ENCODE data around the gene ZBTB42. TPM values are rescaled to one million over a fixed set of nuclear protein-coding genes. Genes with fewer than 3 reads are reported as not detected.
"Not testable (repeated sequence)": the region's sequence is repeated elsewhere in the genome, so short reads cannot be mapped to it uniquely, and the experiment has no call there.

The ZBTB42 gene
- total RNA-seq, 1 donor from 2014 or later: 3.1 TPM

GRCh38 chr14:104826189-104826860 lies 25.4 kb downstream of the ZBTB42 start:
- peak; percentile 85 for TF ChIP-seq CTCF (IDR thresholded peaks at IDR 0.05)
- H3K4me3 Mint-ChIP-seq (ENCODE audit: unreplicated experiment): peak overlapping the region; percentile 79
- no peaks in the 10 kb centered on the region for H3K27me3 Mint-ChIP-seq (ENCODE audit: unreplicated experiment)
- no peaks in the 10 kb centered on the region for H3K36me3 Mint-ChIP-seq (ENCODE audit: unreplicated experiment)
- peaks cover 19% of the 10 kb centered on the region for H3K4me1 Mint-ChIP-seq (ENCODE audit: unreplicated experiment)
- peaks cover 4% of the 10 kb centered on the region for H3K9me3 Mint-ChIP-seq (ENCODE audit: unreplicated experiment)
- DNase-seq (ENCODE audit: extremely low spot score, unreplicated experiment): peak; percentile 98
- no peak overlapping the region for H3K27ac Mint-ChIP-seq (ENCODE audit: unreplicated experiment)

- no peak overlapping the region for H3K27ac Mint-ChIP-seq (ENCODE audit: unreplicated experiment)
- H3K36me3 Mint-ChIP-seq (ENCODE audit: unreplicated experiment): no peaks in the 10 kb centered on the region
- no peak for DNase-seq (ENCODE audit: extremely low spot score, unreplicated experiment)
- H3K4me1 Mint-ChIP-seq (ENCODE audit: unreplicated experiment): peaks cover 18% of the 10 kb centered on the region
- H3K27me3 Mint-ChIP-seq (ENCODE audit: unreplicated experiment): no peaks in the 10 kb centered on the region
- H3K9me3 Mint-ChIP-seq (ENCODE audit: unreplicated experiment): peaks cover 4% of the 10 kb centered on the region
- TF ChIP-seq CTCF (IDR thresholded peaks at IDR 0.05): no peak
- peak overlapping the region; percentile 68 for H3K4me3 Mint-ChIP-seq (ENCODE audit: unreplicated experiment)
These were observed 25.9 kb downstream of the ZBTB42 start for GRCh38 chr14:104826861-104827176.

GRCh38 chr14:104827177-104828055 lies 26.5 kb downstream of the ZBTB42 start:
- TF ChIP-seq CTCF (IDR thresholded peaks at IDR 0.05): peak; percentile 57
- DNase-seq (ENCODE audit: extremely low spot score, unreplicated experiment): no peak

GRCh38 chr14:104830781-104831180 lies 29.9 kb downstream of the ZBTB42 start:
- TF ChIP-seq CTCF (IDR thresholded peaks at IDR 0.05): no peak
- DNase-seq (ENCODE audit: extremely low spot score, unreplicated experiment): no peak
- Mint-ChIP-seq H3K4me1 (ENCODE audit: unreplicated experiment) (peaks cover 14% of the 10 kb centered on the region), H3K9me3 (ENCODE audit: unreplicated experiment) (no peaks in the 10 kb centered on the region), H3K27ac (ENCODE audit: unreplicated experiment) (no peak overlapping the region), H3K27me3 (ENCODE audit: unreplicated experiment) (no peaks in the 10 kb centered on the region), H3K36me3 (ENCODE audit: unreplicated experiment) (no peaks in the 10 kb centered on the region), H3K4me3 (ENCODE audit: unreplicated experiment) (no peak overlapping the region)

More at GRCh38 chr14:104827177-104828055, 26.5 kb downstream of the ZBTB42 start:
- Mint-ChIP-seq H3K9me3 (ENCODE audit: unreplicated experiment) (peaks cover 4% of the 10 kb centered on the region), H3K36me3 (ENCODE audit: unreplicated experiment) (no peaks in the 10 kb centered on the region), H3K27ac (ENCODE audit: unreplicated experiment) (no peak overlapping the region), H3K27me3 (ENCODE audit: unreplicated experiment) (no peaks in the 10 kb centered on the region), H3K4me1 (ENCODE audit: unreplicated experiment) (peaks cover 18% of the 10 kb centered on the region), H3K4me3 (ENCODE audit: unreplicated experiment) (peak overlapping the region; percentile 68)

GRCh38 chr14:104836171-104836935 lies 35.5 kb downstream of the ZBTB42 start:
- DNase-seq (ENCODE audit: extremely low spot score, unreplicated experiment); H3K4me3 Mint-ChIP-seq (ENCODE audit: unreplicated experiment); H3K27ac Mint-ChIP-seq (ENCODE audit: unreplicated experiment); H3K36me3 Mint-ChIP-seq (ENCODE audit: unreplicated experiment); H3K9me3 Mint-ChIP-seq (ENCODE audit: unreplicated experiment); H3K4me1 Mint-ChIP-seq (ENCODE audit: unreplicated experiment): not testable (repeated sequence)
- peaks cover 32% of the 10 kb centered on the region for H3K27me3 Mint-ChIP-seq (ENCODE audit: unreplicated experiment)
